ENCODE results near the gene ZBTB7A.

Gene ZBTB7A

GRCh38 chr19:4036576-4037300, 30.0 kb downstream of the ZBTB7A start:
- Histone ChIP-seq H3K36me3 (ENCODE audit: insufficient read depth, low read length) (peaks cover 34% of the 10 kb centered on the region; the same call in 1 of the 2 replicates), H3K9ac (ENCODE audit: low read depth, low read length, poor library complexity, severe bottlenecking) (no peak overlapping the region), H2AFZ (ENCODE audit: low read length) (no peak overlapping the region), H3K4me1 (ENCODE audit: insufficient read depth, low read length, poor library complexity, severe bottlenecking) (no peaks in the 10 kb centered on the region), H3K4me2 (ENCODE audit: low read depth, low read length, poor library complexity, severe bottlenecking) (no peak overlapping the region), H3K79me2 (ENCODE audit: insufficient read depth, low read length) (no peaks in the 10 kb centered on the region), H4K20me1 (ENCODE audit: insufficient read depth, low read length, poor library complexity, severe bottlenecking) (no peaks in the 10 kb centered on the region), H3K4me3 (ENCODE audit: low read length, poor library complexity, severe bottlenecking) (no peak overlapping the region), H3K9me2 (replicated peaks; ENCODE audit: low read depth, low read length) (no peaks in the 10 kb centered on the region), H3K9me3 (ENCODE audit: insufficient read depth, low read depth, low read length) (no peaks in the 10 kb centered on the region), H3F3A (ENCODE audit: low read depth) (no peaks in the 10 kb centered on the region), H3K27me3 (ENCODE audit: insufficient read depth, low read length, poor library complexity, severe bottlenecking) (no peaks in the 10 kb centered on the region)
- no peak for TF ChIP-seq EZH2phosphoT487 (IDR thresholded peaks at IDR 0.05; ENCODE audit: borderline replicate concordance)
- no peak for TF ChIP-seq CTCF (conservative IDR thresholded peaks at IDR 0.05; ENCODE audit: low read length)

- Histone ChIP-seq H3K4me1 (ENCODE audit: insufficient read depth, low read length, poor library complexity, severe bottlenecking) (no peaks in the 10 kb centered on the region), H3K9me2 (replicated peaks; ENCODE audit: low read depth, low read length) (no peaks in the 10 kb centered on the region), H3K9ac (ENCODE audit: low read depth, low read length, poor library complexity, severe bottlenecking) (no peak overlapping the region), H3K4me2 (ENCODE audit: low read depth, low read length, poor library complexity, severe bottlenecking) (no peak overlapping the region), H3K4me3 (ENCODE audit: low read length, poor library complexity, severe bottlenecking) (no peak overlapping the region), H3K27me3 (ENCODE audit: insufficient read depth, low read length, poor library complexity, severe bottlenecking) (no peaks in the 10 kb centered on the region), H3F3A (ENCODE audit: low read depth) (no peaks in the 10 kb centered on the region), H3K9me3 (ENCODE audit: insufficient read depth, low read depth, low read length) (no peaks in the 10 kb centered on the region), H3K36me3 (ENCODE audit: insufficient read depth, low read length) (peaks cover 37% of the 10 kb centered on the region; the same call in 1 of the 2 replicates), H4K20me1 (ENCODE audit: insufficient read depth, low read length, poor library complexity, severe bottlenecking) (no peaks in the 10 kb centered on the region), H2AFZ (ENCODE audit: low read length) (no peak overlapping the region), H3K79me2 (ENCODE audit: insufficient read depth, low read length) (no peaks in the 10 kb centered on the region)
- TF ChIP-seq CTCF (conservative IDR thresholded peaks at IDR 0.05; ENCODE audit: low read length) (no peak), EZH2phosphoT487 (IDR thresholded peaks at IDR 0.05; ENCODE audit: borderline replicate concordance) (no peak)
These were observed 31.1 kb downstream of the ZBTB7A start for GRCh38 chr19:4035582-4035981.

GRCh38 chr19:4035018-4035566, 31.6 kb downstream of the ZBTB7A start:
- no peak overlapping the region for H3K4me3 ChIP-seq (ENCODE audit: low read length, poor library complexity, severe bottlenecking)
- peaks cover 38% of the 10 kb centered on the region; the same call in 1 of the 2 replicates for H3K36me3 ChIP-seq (ENCODE audit: insufficient read depth, low read length)
- H3K9me3 ChIP-seq (ENCODE audit: insufficient read depth, low read depth, low read length) = no peaks in the 10 kb centered on the region
- H3K4me2 ChIP-seq (ENCODE audit: low read depth, low read length, poor library complexity, severe bottlenecking) = no peak overlapping the region
- H2AFZ ChIP-seq (ENCODE audit: low read length) = no peak overlapping the region
- no peak overlapping the region for H3K9ac ChIP-seq (ENCODE audit: low read depth, low read length, poor library complexity, severe bottlenecking)
- no peaks in the 10 kb centered on the region for H3K9me2 ChIP-seq (replicated peaks; ENCODE audit: low read depth, low read length)
- H3K79me2 ChIP-seq (ENCODE audit: insufficient read depth, low read length) = no peaks in the 10 kb centered on the region
- no peaks in the 10 kb centered on the region for H3F3A ChIP-seq (ENCODE audit: low read depth)
- H3K27me3 ChIP-seq (ENCODE audit: insufficient read depth, low read length, poor library complexity, severe bottlenecking) = no peaks in the 10 kb centered on the region
- H3K4me1 ChIP-seq (ENCODE audit: insufficient read depth, low read length, poor library complexity, severe bottlenecking) = no peaks in the 10 kb centered on the region
- no peaks in the 10 kb centered on the region for H4K20me1 ChIP-seq (ENCODE audit: insufficient read depth, low read length, poor library complexity, severe bottlenecking)
- no peak for TF ChIP-seq CTCF (conservative IDR thresholded peaks at IDR 0.05; ENCODE audit: low read length)
- no peak for TF ChIP-seq EZH2phosphoT487 (IDR thresholded peaks at IDR 0.05; ENCODE audit: borderline replicate concordance)

Data from Loucy (cell line).